Measurements from ENCODE around the gene TMEM236.

DNA sequence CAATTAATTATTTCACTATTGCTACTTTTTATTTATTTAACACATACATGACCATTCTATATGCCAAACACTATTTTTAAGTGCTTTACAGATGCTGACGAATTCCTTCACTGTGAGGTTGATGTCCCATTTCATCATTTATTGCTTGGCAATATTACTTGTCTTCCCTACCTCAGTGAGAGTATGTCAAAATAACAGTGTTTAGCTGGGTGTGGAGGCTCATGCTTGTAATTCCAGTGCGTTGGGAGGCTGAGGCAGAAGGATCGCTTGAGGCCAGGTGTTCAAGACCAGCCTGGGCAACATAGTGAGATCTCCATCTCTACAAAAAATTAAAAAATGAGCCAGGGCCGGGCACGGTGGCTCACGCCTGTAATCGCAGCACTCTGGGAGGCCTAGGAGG, 37.4 kb downstream of the TMEM236 start:
- no peak for TF ChIP-seq POLR2A (IDR thresholded peaks at IDR 0.05)
- TF ChIP-seq, protein P1, sequence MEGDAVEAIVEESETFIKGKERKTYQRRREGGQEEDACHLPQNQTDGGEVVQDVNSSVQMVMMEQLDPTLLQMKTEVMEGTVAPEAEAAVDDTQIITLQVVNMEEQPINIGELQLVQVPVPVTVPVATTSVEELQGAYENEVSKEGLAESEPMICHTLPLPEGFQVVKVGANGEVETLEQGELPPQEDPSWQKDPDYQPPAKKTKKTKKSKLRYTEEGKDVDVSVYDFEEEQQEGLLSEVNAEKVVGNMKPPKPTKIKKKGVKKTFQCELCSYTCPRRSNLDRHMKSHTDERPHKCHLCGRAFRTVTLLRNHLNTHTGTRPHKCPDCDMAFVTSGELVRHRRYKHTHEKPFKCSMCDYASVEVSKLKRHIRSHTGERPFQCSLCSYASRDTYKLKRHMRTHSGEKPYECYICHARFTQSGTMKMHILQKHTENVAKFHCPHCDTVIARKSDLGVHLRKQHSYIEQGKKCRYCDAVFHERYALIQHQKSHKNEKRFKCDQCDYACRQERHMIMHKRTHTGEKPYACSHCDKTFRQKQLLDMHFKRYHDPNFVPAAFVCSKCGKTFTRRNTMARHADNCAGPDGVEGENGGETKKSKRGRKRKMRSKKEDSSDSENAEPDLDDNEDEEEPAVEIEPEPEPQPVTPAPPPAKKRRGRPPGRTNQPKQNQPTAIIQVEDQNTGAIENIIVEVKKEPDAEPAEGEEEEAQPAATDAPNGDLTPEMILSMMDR (IDR thresholded peaks at IDR 0.05), result no peak
